HG03060 (cell line): Measurements from ENCODE around the gene MTMR3.

Source experiments
- ATAC-seq: cut with Tn5 transposase; IDR thresholded peaks from one replicate; pipeline ENCODE4 v1.9.1; 2021; ENCODE audit warnings: low read depth, moderate number of reproducible peaks; ENCODE audit not compliant: unreplicated experiment

The MTMR3 gene

DNA sequence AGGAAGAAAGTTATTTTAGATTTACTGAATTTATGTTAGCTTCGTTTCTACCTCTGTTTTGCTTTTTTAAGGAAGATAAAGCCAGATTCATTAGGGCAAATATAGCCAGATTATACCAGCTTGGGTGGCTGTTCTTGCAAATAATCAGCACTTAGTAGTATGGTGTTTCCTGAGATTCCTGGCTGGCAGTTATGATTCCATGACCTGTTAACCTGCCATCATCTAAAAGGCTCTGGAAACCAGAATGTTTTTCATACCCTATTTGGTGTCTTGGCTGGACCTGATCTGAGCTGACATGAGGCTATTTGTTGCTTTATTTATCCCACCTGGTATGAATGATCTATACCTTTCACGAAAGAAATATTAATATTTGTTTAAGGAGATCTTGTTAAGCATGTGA, 114.5 kb downstream of the MTMR3 start:
- no peak for ATAC-seq

DNA sequence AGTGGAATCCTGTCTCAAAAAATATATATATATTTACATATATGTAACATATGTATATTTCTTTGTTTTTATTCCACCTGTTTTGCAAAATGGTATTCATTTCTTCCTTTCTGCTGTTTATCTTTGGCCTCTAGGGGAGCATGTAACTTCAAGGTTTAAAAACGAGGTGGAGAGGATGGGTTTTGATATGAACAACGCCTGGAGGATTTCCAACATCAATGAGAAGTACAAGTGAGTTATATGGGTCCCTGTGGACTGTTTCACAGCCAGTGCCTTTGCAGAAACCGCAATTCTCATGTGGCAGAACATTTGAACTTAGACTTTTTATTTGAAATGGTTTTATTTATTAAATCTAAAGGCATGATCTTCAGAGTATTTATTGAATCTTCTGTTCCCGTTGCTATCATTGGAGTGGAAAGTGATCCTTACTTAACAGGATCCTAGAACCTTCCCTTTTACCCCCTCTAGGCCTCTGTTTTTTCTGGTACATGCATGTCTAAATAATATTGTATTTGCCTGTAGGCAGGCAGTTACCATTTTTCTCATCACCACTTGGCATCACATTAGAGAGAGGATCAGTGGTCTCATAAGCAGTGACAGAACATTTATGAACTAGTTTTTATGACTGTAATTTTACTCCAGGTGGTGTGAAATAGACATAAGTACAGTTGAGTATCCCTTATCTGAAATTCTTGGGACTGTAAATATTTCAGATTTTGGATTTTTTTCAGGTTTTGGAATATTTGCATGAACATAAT, 115.8 kb downstream of the MTMR3 start:
- ATAC-seq = no peak

DNA sequence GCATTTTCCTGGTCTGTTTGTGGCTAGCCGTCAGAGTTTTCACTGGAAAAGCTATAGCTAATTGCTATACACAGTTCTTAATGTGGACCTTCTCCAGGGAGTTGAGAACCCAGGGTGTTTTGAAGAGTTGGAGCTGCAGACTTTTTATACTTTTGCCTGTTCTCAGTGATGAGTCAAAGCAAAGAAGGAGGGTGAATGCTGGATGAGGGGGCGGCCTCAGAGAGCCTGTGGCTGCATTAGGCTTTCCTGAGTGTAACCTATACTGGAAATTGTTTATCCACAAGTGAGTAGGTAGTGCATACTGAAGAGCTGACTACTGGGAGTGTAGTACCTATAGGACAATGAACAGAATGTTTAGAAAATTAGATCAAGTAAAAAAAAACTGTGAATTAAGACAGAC, 117.6 kb downstream of the MTMR3 start:
- no peak for ATAC-seq

DNA sequence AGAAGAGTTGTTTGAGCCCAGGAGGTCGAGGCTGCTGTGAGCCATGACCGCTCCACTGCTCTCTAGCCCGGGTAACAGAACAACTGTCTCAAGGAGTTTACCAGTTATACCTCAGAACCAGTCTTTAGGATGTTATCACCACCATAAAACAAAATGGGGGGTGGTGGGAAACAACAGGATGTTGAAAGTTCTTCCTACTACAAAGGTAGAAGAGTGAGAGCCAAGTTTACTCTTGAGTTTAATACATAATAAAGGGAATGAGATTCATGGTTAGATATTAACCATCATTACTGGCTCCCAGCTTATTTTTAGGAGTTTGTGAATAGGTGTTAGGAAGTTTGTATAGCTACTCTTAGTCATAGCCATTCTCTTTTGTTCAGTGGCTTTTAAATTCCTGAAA, 118.5 kb downstream of the MTMR3 start:
- ATAC-seq = no peak

DNA sequence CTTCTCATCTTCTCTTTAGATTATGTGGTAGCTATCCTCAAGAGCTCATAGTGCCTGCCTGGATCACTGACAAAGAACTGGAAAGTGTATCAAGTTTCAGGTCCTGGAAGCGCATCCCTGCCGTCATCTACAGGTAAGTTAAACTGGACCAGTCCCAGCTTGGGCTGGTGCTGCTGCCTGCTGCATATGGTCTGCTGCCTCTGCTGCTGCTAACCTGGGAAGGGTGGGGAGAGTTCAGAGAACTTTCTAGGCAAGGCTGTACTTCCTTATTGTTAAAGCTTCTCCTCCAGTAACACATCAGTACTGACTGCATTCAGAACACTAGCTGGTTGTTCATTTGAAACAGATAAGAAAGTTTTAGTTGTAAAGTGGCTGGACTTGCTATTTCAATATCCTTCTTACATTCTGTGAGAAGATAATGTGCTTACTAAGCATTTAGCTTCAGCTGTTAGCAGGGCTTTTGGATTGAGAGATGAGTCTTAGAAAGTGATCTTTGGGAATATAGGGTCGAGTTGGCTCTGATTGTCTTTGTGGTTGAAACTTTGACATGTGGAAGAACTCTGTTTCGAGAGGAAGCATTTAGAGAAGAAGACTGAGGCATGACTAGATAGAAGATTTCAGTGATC, 120.0 kb downstream of the MTMR3 start:
- ATAC-seq = no peak

DNA sequence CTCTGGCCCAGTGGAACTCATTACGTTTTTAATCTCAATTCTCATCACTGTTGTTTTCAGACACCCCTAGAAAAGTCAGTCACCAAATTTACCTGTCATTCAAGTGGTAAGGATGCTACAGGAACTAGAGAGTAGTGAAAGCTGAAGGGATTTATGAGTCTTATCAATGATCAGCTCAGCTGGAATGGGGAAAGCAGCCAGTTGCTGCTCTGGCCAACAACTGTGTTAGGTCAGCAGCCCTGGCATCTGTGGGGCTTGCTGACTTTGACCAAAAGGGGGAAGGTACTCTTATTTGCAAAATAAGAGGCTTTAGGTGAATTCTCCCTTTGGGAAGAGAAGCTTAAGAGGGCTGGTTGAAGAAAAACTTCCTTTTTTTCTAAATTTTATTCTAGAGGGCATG, 121.1 kb downstream of the MTMR3 start:
- ATAC-seq = no peak

DNA sequence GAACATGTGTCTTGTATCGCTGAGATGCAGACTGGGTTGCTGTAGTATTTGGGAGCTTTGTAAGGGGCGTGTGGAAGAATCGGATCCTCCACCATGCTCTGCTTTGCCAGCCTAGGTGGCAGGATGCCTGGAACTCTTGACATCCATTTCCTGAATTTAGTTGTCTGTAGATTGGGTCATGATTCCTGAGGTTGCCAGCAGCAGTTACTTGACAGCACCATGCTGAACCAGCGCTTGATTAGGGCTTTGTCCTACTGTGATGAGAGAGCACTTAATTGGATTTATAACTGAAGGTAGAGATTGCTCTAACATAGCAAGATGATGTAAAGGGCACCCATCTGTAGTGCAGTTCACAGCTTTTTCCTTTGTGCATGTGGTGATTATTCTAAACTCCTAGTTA, 121.7 kb downstream of the MTMR3 start:
- ATAC-seq = no peak

DNA sequence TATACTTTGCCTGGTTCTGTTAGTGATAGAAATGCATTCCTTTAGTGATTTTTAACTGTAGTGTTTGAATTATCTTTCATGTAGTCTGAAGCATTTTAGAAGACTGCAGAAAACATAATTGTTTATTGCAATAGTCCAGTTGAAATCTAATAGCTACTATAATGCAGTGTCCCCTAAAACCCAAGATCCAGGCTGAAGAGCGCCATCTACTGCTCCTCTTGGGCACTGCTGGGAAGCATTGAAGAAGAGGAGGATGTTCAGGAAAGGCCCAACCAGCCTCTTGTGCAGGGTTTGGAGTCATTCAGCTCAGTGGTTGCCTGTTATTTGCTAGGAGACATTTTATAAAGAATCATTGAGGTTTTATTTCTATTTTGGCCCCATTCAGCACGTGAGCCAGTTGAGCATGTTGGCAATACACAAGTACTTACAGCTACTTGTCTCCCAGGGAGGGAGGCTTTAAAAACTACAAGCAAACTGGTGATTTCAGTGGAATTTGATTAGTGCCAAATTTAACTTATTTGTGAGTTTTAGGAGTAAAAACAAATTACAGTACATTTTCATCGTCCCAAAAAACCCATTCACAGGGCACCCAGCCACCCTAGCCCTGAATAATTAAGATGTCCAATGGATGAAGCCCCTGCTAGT, 122.4 kb downstream of the MTMR3 start:
- ATAC-seq = no peak

DNA sequence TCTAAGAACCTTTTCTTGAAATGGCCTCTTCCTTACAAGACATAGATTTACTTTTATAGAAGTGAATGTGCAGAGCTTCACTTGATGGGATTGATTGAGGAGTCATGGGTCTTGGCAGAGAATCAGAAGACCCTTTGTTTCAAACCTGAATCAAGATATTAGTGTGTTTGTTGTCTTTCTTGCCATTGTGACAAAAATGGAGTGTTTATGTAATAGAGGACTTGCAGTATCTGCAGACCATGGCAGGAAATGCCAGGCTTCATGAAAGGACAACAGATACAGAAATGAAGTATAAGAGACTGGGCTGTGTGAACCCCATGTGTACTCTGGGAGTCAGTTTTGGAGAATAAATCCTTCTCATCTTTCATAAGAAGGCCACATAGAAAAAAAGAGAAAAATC, 124.4 kb downstream of the MTMR3 start:
- no peak for ATAC-seq

DNA sequence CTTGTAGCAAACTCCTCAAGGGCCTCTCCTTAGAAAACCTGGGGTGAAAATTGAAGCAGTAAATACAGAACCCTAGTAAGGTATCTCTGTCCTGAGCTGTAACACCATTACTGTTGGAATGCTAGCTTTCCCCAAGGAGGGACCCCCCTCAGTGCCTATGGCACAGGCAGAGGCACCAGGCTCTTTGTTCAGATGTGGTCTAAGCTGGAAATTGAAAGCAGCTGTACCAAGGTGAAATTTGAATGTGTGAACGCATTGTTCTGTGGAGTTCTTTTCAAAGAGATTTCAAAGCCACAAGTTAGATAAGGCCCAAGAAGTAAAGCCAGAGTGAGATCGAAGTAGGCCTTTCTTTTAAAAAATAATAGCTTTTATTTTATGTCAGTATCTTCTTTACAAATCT, 125.4 kb downstream of the MTMR3 start:
- no peak for ATAC-seq

DNA sequence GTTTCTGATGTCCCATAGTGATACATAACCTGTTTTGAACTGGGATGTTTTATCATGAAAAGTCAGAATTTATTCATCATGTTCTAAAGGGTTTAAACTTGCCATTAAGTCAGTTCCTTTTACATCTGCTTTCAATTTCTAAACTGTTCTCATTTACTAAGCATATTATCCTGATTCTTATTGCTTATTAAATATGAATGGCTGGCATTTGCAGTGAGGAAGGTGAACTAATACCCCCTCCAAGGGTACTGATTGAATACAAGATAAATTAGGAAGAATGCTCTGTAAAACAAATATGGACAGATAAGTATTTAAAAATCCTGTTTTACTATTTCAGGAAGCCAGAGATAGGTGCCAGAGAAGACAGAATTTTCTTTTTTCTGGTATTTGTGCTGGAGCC, 126.5 kb downstream of the MTMR3 start:
- ATAC-seq = no peak

DNA sequence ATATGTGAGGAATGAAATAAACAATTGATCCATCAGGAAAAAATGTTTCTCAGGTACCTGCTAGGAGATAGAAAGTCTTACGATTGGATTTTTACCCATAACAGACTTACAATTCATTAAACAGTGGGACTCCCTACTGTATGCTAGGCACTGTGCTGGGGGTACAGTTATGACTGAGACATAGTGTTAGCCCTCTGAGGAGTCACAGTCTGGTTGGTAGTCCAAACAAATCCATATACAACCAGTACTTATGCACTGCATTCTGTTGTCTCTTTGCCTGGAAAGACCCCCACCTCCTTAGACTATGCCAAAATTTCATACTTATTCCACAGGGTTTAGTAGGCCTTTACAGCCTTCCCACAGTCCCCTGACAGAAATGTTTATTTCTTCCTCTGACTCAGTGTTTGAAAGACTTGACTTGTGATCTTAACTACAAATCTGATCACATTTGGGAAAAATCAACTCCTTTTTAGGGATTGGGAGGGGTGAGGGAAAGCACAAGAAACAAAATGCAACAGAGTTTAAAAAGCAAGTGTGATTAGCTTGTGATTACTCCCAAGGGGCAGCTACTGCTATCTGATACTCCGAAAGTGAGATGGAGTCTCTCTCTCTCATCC, 127.9 kb downstream of the MTMR3 start:
- ATAC-seq = no peak

DNA sequence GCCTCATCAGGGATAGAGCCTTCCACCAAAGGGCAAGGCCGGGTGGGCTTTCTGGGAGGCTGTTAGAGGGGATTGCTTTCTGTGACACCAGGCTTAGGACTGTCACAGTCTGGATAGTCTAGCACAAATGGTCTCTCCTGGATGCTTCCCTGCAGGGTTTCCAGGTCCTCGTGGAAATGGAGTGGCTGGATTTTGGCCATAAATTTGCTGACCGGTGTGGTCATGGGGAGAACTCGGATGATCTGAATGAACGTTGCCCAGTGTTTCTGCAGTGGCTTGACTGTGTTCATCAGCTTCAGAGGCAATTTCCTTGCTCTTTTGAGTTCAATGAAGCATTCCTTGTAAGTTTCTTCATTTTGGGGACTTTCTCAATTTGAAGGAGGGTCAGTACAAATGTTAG, 130.2 kb downstream of the MTMR3 start:
- ATAC-seq = no peak

DNA sequence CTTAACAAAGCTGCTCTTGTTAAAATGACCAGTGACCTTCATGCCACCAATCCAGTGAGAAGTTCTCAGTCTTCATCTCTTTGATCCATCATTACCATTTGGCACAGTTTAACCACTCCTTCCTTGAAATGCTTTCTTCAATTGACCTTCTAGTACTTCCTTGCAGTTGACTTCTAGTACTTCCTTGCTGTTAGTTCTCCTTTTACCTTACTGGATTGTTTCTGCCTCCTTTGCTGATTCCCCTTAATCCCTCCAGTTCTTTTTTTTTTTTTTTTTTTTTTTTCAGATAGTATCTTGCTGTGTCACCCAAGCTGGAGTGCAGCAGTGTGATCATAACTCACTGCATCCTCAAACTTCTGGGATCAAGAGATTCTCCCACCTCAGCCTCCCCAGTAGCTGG, 131.3 kb downstream of the MTMR3 start:
- ATAC-seq = no peak

DNA sequence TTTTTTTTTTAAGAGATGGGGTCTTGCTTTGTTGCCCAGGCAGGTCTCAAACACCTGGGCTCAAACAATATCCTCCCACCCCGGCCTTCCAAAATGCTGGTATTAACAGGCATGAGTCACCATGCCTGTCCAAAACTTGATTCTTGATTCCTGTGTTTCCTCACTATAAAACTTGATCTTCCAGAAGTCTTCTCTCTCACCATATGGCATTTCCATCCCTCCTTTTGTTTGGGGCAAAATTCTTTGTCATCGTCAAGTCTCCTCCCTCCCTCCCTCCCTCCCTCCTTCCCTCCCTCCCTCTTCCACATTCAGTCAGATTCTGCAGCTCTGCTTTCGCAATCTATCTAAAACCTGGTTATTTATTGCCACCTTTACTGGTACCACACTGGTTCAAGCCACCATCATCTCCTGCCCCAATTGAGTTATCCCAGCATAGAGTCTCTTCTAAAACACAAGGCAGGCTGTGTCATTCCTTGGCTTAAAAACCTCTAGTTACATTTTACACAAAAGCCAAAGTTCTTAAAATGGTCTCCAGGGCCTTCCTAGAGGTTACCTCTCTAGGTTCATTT, 132.3 kb downstream of the MTMR3 start:
- ATAC-seq = no peak

DNA sequence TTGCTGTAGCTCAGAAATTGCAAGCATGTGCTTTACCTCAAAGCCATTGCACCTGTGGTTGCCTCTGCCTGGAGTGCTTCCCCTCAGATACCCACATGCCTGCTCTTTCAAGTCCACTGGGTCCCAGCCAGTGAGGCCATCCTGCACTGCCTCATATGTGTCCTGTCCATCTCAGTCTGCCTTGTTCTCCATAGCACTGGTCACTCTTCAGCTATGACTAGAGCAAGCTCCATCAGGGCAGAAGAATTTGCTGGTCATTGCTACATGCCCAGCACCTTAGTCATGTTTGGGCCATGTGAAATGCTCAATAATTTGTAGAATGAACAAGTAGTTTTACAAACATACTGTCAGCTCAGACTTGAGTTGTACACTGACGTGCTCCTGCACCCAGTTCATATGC, 132.9 kb downstream of the MTMR3 start:
- ATAC-seq = no peak

DNA sequence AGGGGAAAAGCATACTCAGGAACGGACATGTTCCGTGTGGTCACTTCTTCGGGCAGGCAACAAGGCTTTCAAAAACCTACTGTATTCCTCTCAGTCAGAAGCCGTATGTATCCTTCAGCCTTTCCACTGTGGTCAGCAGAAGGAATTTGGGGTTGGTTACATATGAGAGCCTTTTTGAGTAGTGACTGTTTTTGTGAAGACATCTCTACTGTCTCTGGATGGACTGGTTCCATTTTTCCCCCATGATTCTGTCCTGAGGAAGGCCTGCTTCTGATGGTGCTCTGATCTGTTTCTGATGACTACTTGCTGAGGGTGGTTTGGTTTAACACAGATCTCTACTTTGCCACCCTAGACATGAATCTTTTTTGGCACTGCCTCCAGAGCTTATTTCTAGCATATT, 133.6 kb downstream of the MTMR3 start:
- ATAC-seq = no peak

DNA sequence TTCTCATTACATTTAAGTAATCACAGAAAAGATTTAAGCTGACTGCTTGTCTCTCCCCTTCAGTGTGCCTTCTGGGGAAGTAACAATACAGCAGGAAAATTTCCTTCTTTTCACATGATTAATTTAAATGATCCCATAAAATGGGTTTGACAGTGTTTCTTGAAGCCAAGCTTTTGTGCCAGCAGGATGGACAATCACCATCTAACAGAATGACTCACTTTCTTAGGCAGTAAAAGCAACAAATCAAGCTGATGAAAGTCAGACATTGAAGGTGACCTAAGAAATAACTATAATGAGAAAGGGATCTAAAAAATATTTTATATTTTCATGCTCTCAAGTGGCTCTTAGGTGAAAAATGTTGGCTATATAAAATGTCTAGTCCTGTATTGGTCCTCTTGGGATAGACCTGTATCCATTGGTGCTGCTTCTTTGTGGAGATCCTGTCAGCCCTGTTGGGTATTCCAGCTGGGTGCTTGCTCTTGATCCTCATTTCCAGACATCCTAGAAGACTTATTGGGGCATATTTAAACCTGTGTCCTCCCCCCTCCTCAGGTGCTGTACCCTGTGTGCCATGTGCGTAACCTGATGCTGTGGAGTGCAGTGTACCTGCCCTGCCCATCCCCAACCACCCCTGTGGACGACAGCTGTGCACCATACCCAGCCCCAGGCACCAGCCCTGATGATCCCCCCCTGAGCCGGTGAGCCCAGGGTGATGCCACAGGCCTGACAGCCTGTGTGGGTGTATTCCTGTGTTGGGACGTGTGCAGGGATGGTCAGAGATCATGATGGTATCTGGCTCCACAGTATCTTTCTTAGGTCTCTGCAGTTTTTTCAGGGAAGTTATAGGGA, 134.6 kb downstream of the MTMR3 start:
- no peak for ATAC-seq

DNA sequence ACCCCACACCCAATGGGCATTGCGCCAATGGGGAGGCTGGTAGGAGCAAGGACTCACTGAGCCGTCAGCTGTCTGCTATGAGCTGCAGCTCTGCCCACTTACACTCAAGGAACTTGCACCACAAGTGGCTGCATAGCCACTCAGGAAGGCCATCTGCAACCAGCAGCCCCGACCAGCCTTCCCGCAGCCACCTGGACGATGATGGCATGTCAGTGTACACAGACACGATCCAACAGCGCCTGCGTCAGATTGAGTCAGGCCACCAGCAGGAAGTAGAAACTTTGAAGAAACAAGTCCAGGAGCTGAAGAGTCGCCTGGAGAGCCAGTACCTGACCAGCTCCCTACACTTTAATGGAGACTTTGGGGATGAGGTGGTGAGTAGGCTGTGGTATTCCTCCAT, 137.5 kb downstream of the MTMR3 start:
- ATAC-seq = no peak

DNA sequence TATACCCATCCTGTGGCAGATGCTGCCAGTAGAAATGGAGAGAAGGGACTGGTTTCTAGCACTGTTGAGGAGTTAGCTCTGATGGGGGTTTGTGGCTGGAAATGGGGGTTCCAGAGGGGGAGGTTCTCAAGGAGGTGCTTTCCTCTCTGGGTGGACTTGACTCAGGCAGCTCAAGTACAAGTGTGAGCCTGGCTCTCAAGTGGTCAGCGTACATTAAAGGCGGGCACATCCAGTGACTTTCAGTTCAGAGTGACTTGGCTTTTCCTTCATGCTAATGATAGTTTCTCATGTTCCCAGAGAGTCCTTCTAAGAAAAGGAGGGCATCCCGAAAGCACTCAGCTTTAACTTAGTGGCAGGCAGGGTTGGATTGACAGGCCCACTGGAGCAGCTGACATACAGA, 138.4 kb downstream of the MTMR3 start:
- ATAC-seq = no peak
